GM19438 (cell line): ENCODE measurements around the gene GRK6.
"Not testable (repeated sequence)": the region's sequence is repeated elsewhere in the genome, so short reads cannot be mapped to it uniquely, and the experiment has no call there.

ENCODE experiments used
- ATAC-seq: cut with Tn5 transposase; IDR thresholded peaks from one replicate; pipeline ENCODE4 v1.9.1; 2021; ENCODE audit warnings: low read depth; ENCODE audit not compliant: unreplicated experiment

The GRK6 gene

DNA sequence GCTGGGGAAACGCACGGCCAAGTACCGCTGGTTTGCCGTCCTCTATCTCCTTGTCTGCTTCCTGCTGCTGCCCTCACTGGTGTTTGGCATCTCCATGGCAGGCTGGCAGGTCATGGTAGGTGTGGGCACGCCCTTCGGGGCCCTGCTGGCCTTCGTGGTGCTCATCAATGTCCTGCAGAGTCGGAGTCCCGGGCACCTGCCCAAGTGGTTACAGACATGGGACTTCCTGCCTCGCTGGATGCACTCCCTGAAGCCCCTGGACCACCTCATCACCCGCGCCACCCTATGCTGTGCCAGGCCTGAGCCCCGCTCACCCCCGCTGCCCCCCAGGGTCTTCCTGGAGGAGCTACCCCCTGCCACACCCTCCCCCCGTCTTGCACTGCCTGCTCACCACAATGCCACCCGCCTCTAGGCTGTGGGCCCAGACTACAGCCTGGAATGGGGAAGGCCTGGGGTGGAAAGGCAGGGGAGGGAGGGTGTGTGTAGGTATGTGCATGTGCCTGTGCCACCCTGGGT lies 28.5 kb upstream of the GRK6 start:
- ATAC-seq: no peak

DNA sequence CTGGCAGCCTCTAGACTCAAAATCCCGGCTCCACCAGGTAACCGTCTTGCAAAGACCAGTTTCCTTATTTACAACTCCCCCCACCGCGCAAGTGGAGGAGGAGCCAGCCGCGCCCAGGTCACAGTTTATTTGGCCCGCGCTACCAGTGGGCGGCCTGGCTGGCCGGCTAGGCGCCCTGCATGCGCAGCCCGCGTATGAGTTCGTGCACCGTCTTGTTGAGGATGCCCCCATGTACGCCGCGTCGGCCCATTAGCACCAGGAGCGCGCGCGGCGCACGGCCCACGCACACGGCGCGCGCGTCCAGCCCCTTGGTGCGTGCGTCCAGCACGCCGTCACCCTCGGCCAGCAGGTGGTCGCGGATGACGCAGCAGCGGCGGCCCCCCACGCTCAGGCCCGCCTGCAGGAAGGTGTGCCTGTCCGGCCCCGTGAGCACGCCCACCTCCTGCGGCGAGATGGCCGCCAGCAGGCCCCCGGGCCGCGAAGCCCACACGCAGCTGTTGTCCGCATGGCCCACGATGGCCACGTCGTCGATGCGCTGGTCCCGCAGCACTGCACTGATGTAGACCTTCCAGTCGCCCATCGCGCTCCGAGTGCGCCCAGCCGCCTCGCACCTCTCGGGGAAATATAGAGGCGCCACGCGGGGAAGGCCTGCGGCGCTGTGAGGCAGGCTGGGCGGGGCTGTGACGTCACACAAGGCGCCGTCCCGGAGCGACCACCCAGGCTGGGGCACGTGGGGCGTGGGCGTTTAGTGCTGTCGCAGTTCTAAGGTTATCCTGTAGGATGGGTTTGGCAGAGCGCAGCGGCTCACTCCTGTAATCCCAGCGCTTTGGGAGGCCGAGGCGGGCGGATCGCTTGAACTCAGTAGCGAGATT lies 26.2 kb upstream of the GRK6 start, which contains the start of gene PFN3:
Gene PFN3 (minus strand): TSS at position 665 of the 872 bp plus-strand sequence. CDS start 85 bp downstream, at position 580.
- ATAC-seq: no peak

DNA sequence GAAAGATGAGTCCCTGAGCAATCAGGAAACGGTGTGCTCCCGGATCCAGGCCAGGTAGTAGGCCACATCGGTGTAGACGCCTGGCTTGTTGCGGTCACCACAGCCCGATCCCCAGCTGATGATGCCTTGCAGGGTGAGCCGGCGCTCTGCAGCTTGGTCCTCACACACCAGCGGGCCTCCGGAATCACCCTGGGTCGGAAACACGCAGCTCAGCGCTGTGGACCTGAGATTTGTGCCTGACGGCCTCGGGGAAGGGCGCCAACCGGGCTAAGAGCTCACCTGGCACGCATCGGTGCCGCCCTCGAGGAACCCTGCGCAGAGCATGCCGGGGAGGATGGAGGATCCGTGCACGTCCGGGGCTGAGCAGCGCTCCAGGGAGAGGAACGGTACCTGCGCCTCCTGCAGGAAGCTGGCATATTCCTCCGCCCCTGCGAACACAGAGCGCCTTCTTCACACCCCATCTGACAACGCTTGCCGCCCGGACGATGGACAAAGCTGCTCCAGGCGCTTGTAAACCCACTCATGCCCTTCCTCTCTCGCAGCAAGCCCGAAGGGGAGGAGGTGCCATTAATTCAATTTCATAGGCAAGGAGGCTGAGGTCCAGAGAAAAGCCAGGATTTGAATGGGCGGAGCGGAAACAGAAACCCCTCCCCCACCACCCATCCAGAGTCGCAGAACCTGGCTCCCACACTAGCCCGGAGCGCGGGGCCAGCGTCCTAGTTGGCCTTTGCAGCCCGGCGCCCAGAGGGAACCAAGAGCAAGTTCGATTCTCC lies 24.0 kb upstream of the GRK6 start:
- no peak for ATAC-seq

DNA sequence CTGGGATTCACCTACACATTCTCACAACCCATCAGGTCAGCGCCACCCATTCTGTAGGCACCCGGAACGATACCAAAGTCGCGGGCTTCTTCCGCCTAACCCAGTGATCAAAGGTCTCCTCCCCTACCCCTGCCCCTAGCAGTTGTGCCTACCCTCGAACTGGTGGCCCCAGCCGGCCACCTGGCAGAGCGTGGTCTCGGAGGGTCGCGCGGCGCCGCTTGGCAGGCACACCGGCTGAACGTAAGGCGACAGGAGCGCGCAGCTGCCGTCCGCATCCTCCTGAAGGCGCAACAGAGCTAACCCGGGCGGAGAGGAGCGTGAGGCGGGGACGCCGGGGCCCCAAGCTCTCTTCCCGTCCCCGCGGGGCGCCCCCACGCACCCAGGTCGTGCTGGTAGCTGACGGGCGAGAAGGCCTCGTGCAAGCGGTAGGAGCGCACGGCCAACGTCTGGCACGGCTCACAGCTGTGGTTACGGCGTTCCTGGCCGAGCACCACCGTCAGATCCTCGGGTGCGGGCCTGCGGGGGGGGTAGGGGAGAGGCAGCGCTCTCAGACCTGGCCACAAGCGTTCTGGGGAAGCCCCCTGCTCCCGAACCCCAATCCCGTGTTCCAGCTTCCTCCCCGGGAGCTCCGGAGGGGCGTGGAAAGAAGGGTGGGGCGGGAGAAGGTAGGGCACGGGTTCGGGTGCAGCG lies 23.2 kb upstream of the GRK6 start:
- peak; percentile 21 for ATAC-seq

DNA sequence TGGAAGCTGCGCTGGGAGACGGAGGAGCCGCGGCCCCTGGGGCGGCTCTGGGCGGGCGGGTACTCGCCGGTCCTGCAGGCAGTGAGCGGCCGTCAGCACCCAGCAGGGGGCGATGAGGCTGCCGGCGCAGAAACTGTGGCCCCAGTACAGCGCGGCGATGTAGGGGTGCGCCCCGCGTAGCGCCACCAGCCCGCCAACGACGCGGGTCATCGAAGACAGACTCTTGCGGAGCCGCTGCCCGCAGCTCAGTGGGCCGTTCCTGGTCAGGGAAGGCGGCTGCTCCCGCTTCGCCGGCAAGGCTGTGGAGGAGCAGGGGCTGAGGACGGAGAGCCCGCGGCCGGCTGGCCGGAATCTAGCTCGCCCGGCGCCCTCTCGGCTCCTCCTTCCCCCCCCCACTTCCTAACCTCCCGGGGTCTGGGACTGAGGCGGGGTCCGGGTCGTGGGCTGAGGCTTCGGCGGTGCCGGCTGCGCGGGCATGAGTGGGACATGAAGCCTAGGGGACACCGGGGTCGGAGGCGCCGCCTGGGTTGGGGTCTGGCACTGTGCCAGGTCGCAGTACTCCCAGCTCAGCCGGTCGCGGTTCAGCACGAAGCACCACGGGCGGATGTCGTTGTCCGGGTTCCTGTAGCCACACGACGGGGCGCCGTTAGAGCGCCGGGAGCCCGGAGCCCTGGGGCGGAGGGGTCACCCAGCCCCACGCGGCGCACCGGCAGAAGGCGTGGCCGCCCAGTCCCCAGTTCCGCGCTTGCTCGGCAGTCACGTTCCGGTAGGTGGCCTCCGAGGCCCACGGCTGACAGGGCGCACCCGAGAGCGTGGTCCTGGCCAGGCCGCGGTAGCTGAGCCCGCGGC lies 22.5 kb upstream of the GRK6 start:
- ATAC-seq: peak; percentile 78

DNA sequence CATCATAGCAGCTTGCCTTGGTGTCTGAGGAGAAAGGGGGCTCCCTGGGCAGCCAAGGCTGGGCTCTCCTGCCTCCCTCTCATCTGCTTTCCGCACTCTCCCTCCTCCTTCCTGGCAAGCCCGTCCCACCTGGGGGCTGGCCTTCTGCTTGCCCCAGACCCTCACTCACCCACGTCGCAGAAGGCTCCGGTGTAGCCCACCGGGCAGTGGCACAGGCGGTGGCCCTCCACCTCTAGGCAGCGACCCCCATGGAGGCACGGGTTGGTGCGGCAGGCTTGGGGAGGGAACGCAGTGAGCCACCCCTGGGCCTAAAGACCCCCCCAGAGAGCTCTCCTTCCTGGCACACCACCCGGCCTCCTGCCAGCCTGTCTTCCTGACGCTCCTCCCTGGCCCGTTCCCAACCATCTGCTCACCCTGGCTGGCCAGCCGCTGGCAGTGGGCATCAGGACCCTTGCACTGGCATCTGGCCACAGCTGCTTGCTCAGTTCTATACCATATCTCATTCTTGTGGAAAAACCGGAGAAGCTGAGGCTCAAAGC lies 21.8 kb upstream of the GRK6 start:
- ATAC-seq: no peak

DNA sequence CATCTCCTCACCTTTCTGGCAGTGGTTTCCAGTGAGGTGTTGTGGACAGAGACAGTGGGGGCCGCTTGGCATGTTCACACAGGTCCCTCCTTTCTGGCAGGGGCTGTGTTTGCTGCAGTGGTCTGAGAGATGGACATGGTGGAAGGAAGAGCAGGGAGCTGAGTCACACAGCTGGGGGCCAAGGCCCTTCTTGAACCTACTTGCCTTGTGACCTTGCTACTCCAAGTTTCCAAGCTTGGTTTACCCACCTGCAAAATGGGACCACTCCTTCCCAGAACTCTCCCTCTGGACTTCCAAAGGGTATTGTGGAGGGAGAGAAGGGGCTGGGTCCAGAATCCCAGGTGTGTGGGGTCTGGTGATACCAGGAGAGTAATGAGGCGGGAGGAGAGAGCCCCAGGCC lies 21.2 kb upstream of the GRK6 start:
- no peak for ATAC-seq

DNA sequence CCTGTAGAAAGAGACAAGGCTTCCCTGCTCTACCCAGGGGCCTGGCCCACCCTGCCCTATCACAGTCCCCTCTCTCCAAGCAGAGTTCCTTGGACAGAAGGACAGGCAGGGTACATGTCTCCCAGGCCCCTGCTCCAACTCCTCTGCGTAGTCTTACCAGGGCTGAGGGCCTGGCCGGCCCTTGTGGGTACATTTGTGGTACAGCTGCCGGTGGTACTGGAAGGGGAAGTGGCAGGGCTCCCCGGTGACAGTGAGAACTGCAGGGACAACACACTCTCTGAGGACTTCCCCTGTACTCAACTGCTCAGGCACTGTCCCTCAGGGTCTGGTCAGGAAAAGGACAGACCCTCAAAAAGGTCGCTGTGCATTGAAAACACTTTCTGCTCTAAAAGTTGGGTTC lies 20.7 kb upstream of the GRK6 start:
- no peak for ATAC-seq

DNA sequence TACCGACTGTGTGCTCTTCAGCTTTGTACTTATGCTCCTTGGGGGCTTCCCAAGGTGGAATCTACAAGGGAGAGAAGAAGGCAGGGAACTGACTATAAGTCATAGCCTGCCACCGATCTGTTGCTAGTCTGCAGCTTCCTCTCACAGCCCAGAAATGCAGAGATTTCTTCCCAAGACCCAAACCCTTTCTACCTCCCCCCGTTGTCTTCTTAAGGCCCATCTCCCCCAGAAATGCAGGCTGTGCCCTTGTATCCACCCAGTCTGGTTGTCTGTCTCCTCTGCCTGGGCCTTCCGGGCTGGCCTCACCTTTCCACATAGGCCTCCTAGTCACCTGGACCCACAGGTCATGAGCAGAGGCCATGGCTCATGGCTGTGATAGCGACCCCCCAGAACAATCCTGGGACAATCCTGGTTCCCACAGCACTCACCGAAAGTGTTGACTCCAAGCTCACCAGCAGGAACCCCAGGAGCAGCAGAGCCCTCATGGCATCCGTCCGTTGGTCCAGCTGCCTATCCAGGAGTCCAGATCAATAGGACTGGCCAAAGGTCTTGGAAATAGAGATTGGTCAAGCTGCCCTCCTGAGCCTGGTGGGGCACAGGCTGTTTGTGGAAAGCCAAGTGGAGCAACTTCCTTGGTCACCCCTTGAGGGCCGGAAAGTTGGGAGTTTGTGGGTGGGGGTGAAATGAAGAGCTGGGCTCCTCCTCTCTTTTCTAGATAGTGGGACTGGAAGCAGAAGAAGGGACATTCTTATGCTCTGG lies 17.3 kb upstream of the GRK6 start, which contains the start of gene F12:
Gene F12 (minus strand): TSS at position 522 of the 759 bp plus-strand sequence. CDS start 37 bp downstream, at position 485.
- ATAC-seq: no peak

DNA sequence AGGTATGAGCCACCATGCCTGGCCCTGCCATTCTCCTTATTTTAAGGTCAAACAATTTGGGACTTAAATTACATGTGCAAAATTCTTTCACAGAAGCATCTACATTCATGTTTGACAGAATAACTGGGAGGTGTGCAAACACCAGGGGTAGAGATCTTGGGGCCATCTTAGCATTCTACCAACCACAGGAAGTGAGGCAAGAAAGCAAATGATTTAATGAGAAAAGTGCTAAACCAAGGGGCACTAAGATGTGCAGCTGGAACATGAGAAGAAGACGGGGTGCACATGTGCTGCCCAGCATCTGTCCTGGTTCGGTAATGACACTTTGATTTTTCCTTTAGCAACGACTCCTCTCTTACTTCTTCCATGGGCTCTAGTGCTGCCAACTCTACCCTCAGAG lies 15.9 kb upstream of the GRK6 start:
- ATAC-seq: no peak

DNA sequence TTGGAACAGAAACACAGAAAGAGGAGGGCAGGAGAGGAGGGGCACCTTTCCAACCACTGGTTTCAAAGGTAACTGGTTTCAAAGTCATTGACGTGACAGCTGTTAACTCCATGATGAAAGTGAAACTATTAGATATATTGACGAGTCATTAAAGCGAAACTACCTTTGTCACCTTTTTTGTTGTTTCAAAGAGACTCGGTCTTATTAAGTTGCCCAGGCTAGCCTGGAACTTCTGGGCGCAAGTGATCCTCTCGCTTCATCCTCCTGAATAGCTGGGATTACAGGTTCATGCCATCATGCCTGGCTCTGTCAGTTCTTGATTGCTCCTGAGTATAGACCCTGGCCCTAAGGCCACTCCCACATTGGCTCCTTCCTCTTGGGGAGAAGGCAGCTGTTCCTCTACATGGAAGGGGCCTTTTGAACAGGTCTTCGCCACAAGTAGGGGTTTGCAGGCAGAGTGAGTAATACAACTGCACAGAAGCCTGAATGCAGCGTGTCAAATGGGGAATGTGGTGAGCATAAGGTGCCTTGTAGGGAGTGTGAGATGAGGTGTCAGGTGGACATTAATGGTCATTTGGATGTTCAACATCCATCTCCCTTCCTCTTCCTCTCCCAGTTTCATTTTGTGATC lies 13.8 kb upstream of the GRK6 start:
- peak; percentile 73 for ATAC-seq

DNA sequence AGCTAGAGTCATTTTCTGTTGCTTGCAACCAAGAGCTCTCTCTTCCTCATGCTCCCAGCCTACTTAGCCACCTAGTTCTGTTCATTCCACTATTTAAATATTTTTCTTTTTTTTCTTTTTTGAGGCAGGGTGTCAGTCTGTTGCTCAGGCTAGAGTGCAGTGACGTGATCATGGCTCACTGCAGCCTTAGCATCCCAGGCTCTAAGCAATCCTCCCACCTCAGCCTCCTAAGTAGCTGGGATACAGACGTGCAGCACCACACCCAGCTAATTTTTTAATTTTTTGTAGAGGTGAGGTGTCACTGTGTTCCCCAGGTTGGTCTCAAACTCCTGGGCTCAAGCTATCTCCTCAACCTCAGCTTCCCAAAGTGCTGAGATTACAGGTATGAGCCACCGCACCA lies 12.0 kb upstream of the GRK6 start:
- no peak for ATAC-seq

DNA sequence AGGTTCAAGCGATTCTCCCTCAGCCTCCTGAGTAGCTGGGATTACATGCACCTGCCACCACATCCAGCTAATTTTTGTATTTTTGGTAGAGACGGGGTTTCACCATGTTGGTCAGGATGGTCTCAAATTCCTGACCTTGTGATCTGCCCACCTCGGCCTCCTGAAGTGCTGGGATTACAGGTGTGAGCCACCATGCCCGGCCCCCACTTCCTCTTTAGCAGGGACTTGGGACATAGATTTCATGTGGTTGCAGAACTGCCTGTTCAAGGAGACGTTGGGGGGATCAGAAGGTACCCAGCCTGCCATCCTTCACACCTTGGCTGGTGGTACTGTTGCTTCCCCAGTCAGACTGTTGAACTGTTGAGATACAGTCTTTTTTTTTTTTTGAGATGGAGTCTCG lies 9.4 kb upstream of the GRK6 start:
- ATAC-seq: not testable (repeated sequence)

DNA sequence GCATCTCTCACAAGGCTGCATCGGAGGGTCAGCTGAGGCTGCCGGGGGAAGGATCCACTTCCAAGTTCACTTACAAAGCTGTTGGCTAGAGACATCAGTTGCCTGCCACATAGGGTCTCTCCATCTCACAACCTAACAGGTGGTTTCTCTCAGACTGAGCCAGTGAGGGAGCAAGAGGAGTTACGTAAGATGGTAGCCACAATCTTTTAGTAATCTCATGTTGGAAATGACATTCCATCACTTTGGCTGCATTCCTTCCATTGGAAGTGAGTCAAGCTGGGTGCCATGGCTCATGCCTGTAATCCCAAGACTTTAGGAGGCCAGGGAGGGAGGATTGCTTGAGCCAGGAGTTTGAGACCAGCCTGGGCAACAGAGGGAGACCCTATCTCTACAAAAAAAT lies 7.4 kb upstream of the GRK6 start:
- no peak for ATAC-seq

DNA sequence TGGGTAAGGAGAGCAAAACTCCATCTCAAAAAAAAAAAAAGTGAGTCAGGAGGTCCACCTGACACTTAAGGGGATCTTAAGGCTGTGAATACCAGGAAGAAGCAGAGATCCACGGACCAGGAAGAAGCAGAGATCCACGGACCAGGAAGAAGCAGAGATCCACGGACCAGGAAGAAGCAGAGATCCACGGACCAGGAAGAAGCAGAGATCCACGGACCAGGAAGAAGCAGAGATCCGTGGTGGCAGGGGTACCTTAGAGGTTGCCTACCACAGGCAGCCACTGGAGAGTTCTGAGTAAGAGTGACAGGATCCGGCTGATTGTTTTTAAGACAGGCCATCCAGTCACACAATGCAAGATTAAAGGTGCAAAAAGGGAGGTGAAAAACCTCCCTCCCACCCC lies 6.0 kb upstream of the GRK6 start:
- ATAC-seq: not testable (repeated sequence)

DNA sequence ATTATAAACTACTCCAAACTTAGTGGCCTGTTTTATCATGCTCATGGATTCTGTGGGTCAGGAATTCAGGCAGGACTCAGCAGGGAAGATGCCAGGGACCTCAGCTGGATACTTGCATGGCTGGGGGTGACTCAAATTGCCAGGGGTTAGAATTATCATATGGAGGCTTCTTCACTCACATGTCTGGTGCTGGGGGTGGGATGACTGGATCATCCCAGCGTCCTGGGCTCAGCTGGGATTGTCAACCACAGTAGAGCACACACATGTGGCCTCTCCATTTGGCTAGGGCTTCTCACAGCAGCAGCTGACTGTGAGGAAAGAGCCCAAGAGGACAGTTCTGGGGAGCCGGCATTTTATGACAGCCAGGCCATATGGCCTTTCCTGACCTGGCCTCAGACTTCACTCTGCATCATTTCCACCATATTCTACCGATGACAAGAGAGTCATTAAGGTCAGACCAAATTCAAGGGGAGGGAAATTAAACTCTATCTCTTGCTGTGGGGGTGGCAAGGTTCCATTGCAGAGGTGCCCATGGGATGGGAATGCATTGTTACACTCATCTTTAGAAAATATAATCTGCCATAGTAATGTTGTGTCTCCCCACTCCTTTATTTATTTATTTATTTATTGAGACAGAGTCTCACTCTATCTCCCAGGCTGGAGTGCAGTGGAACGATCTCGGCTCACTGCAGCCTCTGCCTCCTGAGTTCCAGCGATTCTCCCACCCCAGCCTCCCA lies 5.2 kb upstream of the GRK6 start:
- ATAC-seq: no peak

DNA sequence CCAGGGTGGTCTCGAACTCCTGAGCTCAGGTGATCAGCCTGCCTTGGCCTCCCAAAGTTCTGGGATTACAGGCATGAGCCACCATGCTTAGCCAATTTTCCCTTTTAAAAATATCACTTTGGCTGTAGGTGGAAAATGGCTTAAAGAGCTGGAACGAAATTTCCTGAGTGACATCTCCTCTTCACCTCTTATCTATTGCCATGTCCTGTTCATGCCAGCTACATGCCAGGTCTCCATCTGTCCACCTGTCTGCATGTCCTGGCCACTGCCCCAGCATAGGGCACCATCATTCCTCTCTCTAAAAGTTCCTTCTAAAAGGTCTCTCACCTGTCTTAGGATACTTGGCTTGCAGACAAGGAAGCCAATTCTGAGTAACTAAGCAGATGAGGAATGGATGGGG lies 2.8 kb upstream of the GRK6 start:
- ATAC-seq: no peak
